Lung (tissue), 12 donors: Measurements from ENCODE around the gene ABCC4. TPM values are rescaled to one million over a fixed set of nuclear protein-coding genes. Genes with fewer than 3 reads are reported as not detected.
"Not testable (repeated sequence)": the region's sequence is repeated elsewhere in the genome, so short reads cannot be mapped to it uniquely, and the experiment has no call there.

ENCODE experiments used
- ATAC-seq: fragments of 200-7000 bp; cut with Tn5 transposase; one replicate; pipeline ENCODE4 v1.9.1; 2020; ENCODE audit warnings: moderate number of reproducible peaks; ENCODE audit not compliant: insufficient read depth, low FRiP score
- DNase-seq, 3 donors: peaks; one replicate each; pipeline ENCODE4 v3.0.0-alpha.2; 2013 to 2017
- H3K27ac ChIP-seq, 2 donors: one replicate each; pipeline ENCODE4 v1.5.1; 2013; ENCODE audit warnings: mild to moderate bottlenecking in 2 of 2, moderate library complexity in 2 of 2, control low read depth in 1 of 2, inconsistent platforms in 1 of 2, low read depth in 1 of 2, low read length in 1 of 2
- H3K27me3 ChIP-seq, 3 donors: one replicate each; pipeline ENCODE4 v1.5.1; 2013; ENCODE audit warnings: low read length in 2 of 3; ENCODE audit not compliant: control insufficient read depth in 3 of 3, insufficient read depth in 3 of 3
- H3K36me3 ChIP-seq, 4 donors: one replicate each; pipeline ENCODE4 v1.5.1; 2013; ENCODE audit warnings: low read length in 4 of 4, mild to moderate bottlenecking in 1 of 4, moderate library complexity in 1 of 4; ENCODE audit not compliant: control insufficient read depth in 4 of 4, insufficient read depth in 4 of 4
- H3K4me1 ChIP-seq, 5 donors: one replicate each; pipeline ENCODE4 v1.5.1; 2013; ENCODE audit warnings: low read length in 5 of 5, mild to moderate bottlenecking in 2 of 5, moderate library complexity in 1 of 5; ENCODE audit not compliant: control insufficient read depth in 5 of 5, insufficient read depth in 5 of 5
- H3K4me3 ChIP-seq: one replicate; pipeline ENCODE4 v1.5.1; 2013; ENCODE audit warnings: mild to moderate bottlenecking, control low read depth, moderate library complexity
- H3K9ac ChIP-seq, 2 donors: one replicate each; pipeline ENCODE4 v1.5.1; 2013; ENCODE audit warnings: low read length in 2 of 2, control low read depth in 1 of 2; ENCODE audit not compliant: insufficient read depth in 1 of 2
- H3K9me3 ChIP-seq, 4 donors: one replicate each; pipeline ENCODE4 v1.5.1; 2013; ENCODE audit warnings: low read length in 3 of 4, mild to moderate bottlenecking in 1 of 4, moderate library complexity in 1 of 4; ENCODE audit not compliant: control insufficient read depth in 4 of 4, insufficient read depth in 3 of 4
- CTCF ChIP-seq: IDR thresholded peaks from 2 replicates; pipeline ENCODE4 v1.5.1; 2012; ENCODE audit warnings: mild to moderate bottlenecking; ENCODE audit errors: control extremely low read depth, extremely low read depth
- WGBS, 2 donors: extraction: QIAGEN DNeasy Blood & Tissue Kit; methylation state at CpG; one replicate each; pipeline ENCODE4 v1.1.7; 2013; 5-methylcytosine and 5-hydroxymethylcytosine counted together
- polyA plus RNA-seq, 2 donors: library from polyadenylated mRNA; stranded (reverse); fragments of 200-250 nt; gene quantifications; one replicate each; pipeline ENCODE4 v1.2.1, GENCODE V29; 2013
- total RNA-seq, 2 donors: library from RNA; depleted of rRNA in 1 of 2; stranded (reverse); fragments of >200 nt in 1 of 2; gene quantifications; one replicate each; pipeline ENCODE4 v1.2.1, GENCODE V29; 2014 to 2021
- donor health status: control.
- donor health status: control.
- donor health status: Bipolar disorder and iron deficiency.
- donor health status: healthy.
- donor health status: DM: yes; HTN: yes; CAD: no.

Gene ABCC4
- total and polyA plus RNA-seq, 4 donors: 7.1 to 38.7 (median 20.6) TPM

- no peaks in the 10 kb centered on the region for H3K27me3 ChIP-seq
- no peak overlapping the region for H3K27ac ChIP-seq
- H3K4me3 ChIP-seq: no peak overlapping the region
- no peaks in the 10 kb centered on the region for H3K9me3 ChIP-seq
- peaks cover 0 to 11% (median 2%) of the 10 kb centered on the region in 4 donors for H3K36me3 ChIP-seq
- H3K4me1 ChIP-seq: no peaks in the 10 kb centered on the region
- no peak for ATAC-seq
- no peak for DNase-seq
- no peak overlapping the region for H3K9ac ChIP-seq
- 92 to 95% methylated on average over 4 of the region's 4 CpGs for WGBS, 2 donors
- TF ChIP-seq CTCF: no peak
Observed at GRCh38 chr13:95206116-95206515, 95.1 kb downstream of the ABCC4 start.

- DNase-seq (no peak), ATAC-seq (no peak)
- Histone ChIP-seq H3K4me3 (no peak overlapping the region), H3K36me3 (peaks cover 0 to 8% (median 2%) of the 10 kb centered on the region in 4 donors), H3K4me1 (no peaks in the 10 kb centered on the region), H3K27me3 (no peaks in the 10 kb centered on the region), H3K27ac (no peak overlapping the region), H3K9ac (no peak overlapping the region), H3K9me3 (no peaks in the 10 kb centered on the region)
- TF ChIP-seq CTCF: no peak
- 66 to 76% methylated on average over 7 of the region's 7 CpGs for WGBS, 2 donors
Observed at GRCh38 chr13:95204231-95204765, 97.0 kb downstream of the ABCC4 start.

GRCh38 chr13:95201814-95202651, 99.2 kb downstream of the ABCC4 start:
- Histone ChIP-seq H3K9ac (no peak overlapping the region), H3K4me3 (no peak overlapping the region), H3K36me3 (peaks cover 0 to 8% (median 2%) of the 10 kb centered on the region in 4 donors), H3K4me1 (no peaks in the 10 kb centered on the region), H3K27ac (no peak overlapping the region), H3K27me3 (no peaks in the 10 kb centered on the region), H3K9me3 (no peaks in the 10 kb centered on the region)
- ATAC-seq (no peak), DNase-seq (no peak)
- WGBS, 2 donors: 87 to 90% methylated on average over 12 of the region's 12 CpGs
- TF ChIP-seq CTCF: no peak

GRCh38 chr13:95200386-95200957, 100.8 kb downstream of the ABCC4 start:
- not testable (repeated sequence) for H3K27ac ChIP-seq, H3K4me3 ChIP-seq, H3K27me3 ChIP-seq, ATAC-seq, H3K36me3 ChIP-seq, H3K4me1 ChIP-seq, H3K9me3 ChIP-seq, DNase-seq, H3K9ac ChIP-seq
- WGBS, 2 donors: 91 to 94% methylated on average over 13 of the region's 13 CpGs
